MM.1S (cell line): ENCODE data around the gene JAML.

ENCODE experiments used
- CTCF ChIP-seq: fragments of 300-600 bp; sonication (generic); IDR thresholded peaks from 2 replicates; pipeline ENCODE4 v1.5.1; 2016; ENCODE audit warnings: antibody characterized with exemption, low read length, mixed read lengths
- EZH2 ChIP-seq: fragments of 300-600 bp; sonication (generic); optimal IDR thresholded peaks from 2 replicates; pipeline ENCODE3; 2017; ENCODE audit warnings: low read depth, mild to moderate bottlenecking, antibody characterized with exemption, low read length, mixed read lengths
- EZH2phosphoT487 ChIP-seq: fragments of 300-600 bp; sonication (generic); IDR thresholded peaks from 2 replicates; pipeline ENCODE4 v1.6.1; 2018; ENCODE audit warnings: antibody characterized with exemption, low read length

GRCh38 chr11:118258410-118258809 is 33.6 kb upstream of the JAML start:
- TF ChIP-seq CTCF (peak; percentile 53), EZH2 (no peak), EZH2phosphoT487 (no peak)
